Skeletal muscle satellite cell (primary cell): ENCODE results near the gene BICD1.

Experiments
- H3K27me3 ChIP-seq: 2 replicates; pipeline ENCODE4 v1.7.0; 2013; ENCODE audit warnings: low read length; ENCODE audit not compliant: control insufficient read depth, insufficient read depth
- H3K36me3 ChIP-seq: 2 replicates; pipeline ENCODE4 v1.7.0; 2013; ENCODE audit warnings: mild to moderate bottlenecking, control low read depth, low read length; ENCODE audit not compliant: insufficient read depth
- H3K4me1 ChIP-seq: 2 replicates; pipeline ENCODE4 v1.7.0; 2013; ENCODE audit warnings: low read length; ENCODE audit not compliant: control insufficient read depth, insufficient read depth
- H3K4me2 ChIP-seq: 2 replicates; pipeline ENCODE4 v1.7.0; 2013; ENCODE audit warnings: mild to moderate bottlenecking, low read length
- H3K4me3 ChIP-seq: 2 replicates; pipeline ENCODE4 v1.7.0; 2013; ENCODE audit warnings: low read length
- H3K9ac ChIP-seq: 2 replicates; pipeline ENCODE4 v1.7.0; 2013; ENCODE audit warnings: mild to moderate bottlenecking, low read depth, low read length, moderate library complexity
- H3K9me3 ChIP-seq: replicated peaks from 2 replicates; pipeline ENCODE4 v1.7.0; 2013; ENCODE audit warnings: mild to moderate bottlenecking, control low read depth, low read length

The BICD1 gene

GRCh38 chr12:32148372-32148771 is 41.7 kb downstream of the BICD1 start:
- Histone ChIP-seq H3K9ac (no peak overlapping the region), H3K36me3 (no peaks in the 10 kb centered on the region), H3K4me1 (no peaks in the 10 kb centered on the region), H3K9me3 (no peaks in the 10 kb centered on the region), H3K27me3 (no peaks in the 10 kb centered on the region), H3K4me2 (no peak overlapping the region), H3K4me3 (no peak overlapping the region)

GRCh38 chr12:32149489-32149888 is 42.8 kb downstream of the BICD1 start:
- Histone ChIP-seq H3K9me3 (no peaks in the 10 kb centered on the region), H3K4me1 (no peaks in the 10 kb centered on the region), H3K27me3 (no peaks in the 10 kb centered on the region), H3K4me2 (no peak overlapping the region), H3K9ac (no peak overlapping the region), H3K4me3 (no peak overlapping the region), H3K36me3 (no peaks in the 10 kb centered on the region)

- Histone ChIP-seq H3K9me3 (no peaks in the 10 kb centered on the region), H3K36me3 (no peaks in the 10 kb centered on the region), H3K4me1 (no peaks in the 10 kb centered on the region), H3K4me3 (no peak overlapping the region), H3K4me2 (no peak overlapping the region), H3K27me3 (no peaks in the 10 kb centered on the region), H3K9ac (no peak overlapping the region)
These were observed 44.4 kb downstream of the BICD1 start for GRCh38 chr12:32151086-32151485.

- Histone ChIP-seq H3K9ac (no peak overlapping the region), H3K4me1 (no peaks in the 10 kb centered on the region), H3K9me3 (no peaks in the 10 kb centered on the region), H3K4me2 (no peak overlapping the region), H3K36me3 (no peaks in the 10 kb centered on the region), H3K27me3 (no peaks in the 10 kb centered on the region), H3K4me3 (no peak overlapping the region)
These were observed 44.9 kb downstream of the BICD1 start for GRCh38 chr12:32151552-32151951.

GRCh38 chr12:32155041-32155440 is 48.4 kb downstream of the BICD1 start:
- H3K4me1 ChIP-seq, result peaks cover 7% of the 10 kb centered on the region
- no peak overlapping the region for H3K4me2 ChIP-seq
- no peaks in the 10 kb centered on the region for H3K27me3 ChIP-seq
- H3K4me3 ChIP-seq, result no peak overlapping the region
- no peak overlapping the region for H3K9ac ChIP-seq
- H3K36me3 ChIP-seq, result no peaks in the 10 kb centered on the region
- H3K9me3 ChIP-seq, result no peaks in the 10 kb centered on the region

- Histone ChIP-seq H3K27me3 (no peaks in the 10 kb centered on the region), H3K9me3 (no peaks in the 10 kb centered on the region), H3K36me3 (no peaks in the 10 kb centered on the region), H3K9ac (no peak overlapping the region), H3K4me1 (peaks cover 10% of the 10 kb centered on the region), H3K4me3 (no peak overlapping the region), H3K4me2 (no peak overlapping the region)
These were observed 49.4 kb downstream of the BICD1 start for GRCh38 chr12:32155961-32156529.

- Histone ChIP-seq H3K36me3 (peaks cover 6% of the 10 kb centered on the region), H3K4me1 (peaks cover 10% of the 10 kb centered on the region), H3K4me3 (no peak overlapping the region), H3K27me3 (no peaks in the 10 kb centered on the region), H3K9me3 (no peaks in the 10 kb centered on the region), H3K4me2 (no peak overlapping the region), H3K9ac (no peak overlapping the region)
These were observed 51.9 kb downstream of the BICD1 start for GRCh38 chr12:32158525-32158924.

GRCh38 chr12:32159381-32159780 is 52.7 kb downstream of the BICD1 start:
- H3K27me3 ChIP-seq, result no peaks in the 10 kb centered on the region

GRCh38 chr12:32159925-32160324 is 53.3 kb downstream of the BICD1 start:
- no peaks in the 10 kb centered on the region for H3K27me3 ChIP-seq
- H3K9me3 ChIP-seq, result no peaks in the 10 kb centered on the region
- peaks cover 10% of the 10 kb centered on the region for H3K4me1 ChIP-seq
- peaks cover 8% of the 10 kb centered on the region for H3K36me3 ChIP-seq
- peak overlapping the region; percentile 9 for H3K4me2 ChIP-seq
- no peak overlapping the region for H3K9ac ChIP-seq
- no peak overlapping the region for H3K4me3 ChIP-seq

More at GRCh38 chr12:32159381-32159780, 52.7 kb downstream of the BICD1 start:
- peak overlapping the region; percentile 9 for H3K4me2 ChIP-seq
- H3K4me1 ChIP-seq, result peaks cover 10% of the 10 kb centered on the region
- no peak overlapping the region for H3K4me3 ChIP-seq
- no peak overlapping the region for H3K9ac ChIP-seq
- H3K9me3 ChIP-seq, result no peaks in the 10 kb centered on the region
- H3K36me3 ChIP-seq, result peaks cover 6% of the 10 kb centered on the region

GRCh38 chr12:32161058-32161457 is 54.4 kb downstream of the BICD1 start:
- H3K9me3 ChIP-seq, result no peaks in the 10 kb centered on the region
- H3K27me3 ChIP-seq, result no peaks in the 10 kb centered on the region
- H3K4me3 ChIP-seq, result no peak overlapping the region
- no peak overlapping the region for H3K9ac ChIP-seq
- H3K4me1 ChIP-seq, result peaks cover 10% of the 10 kb centered on the region
- H3K36me3 ChIP-seq, result peaks cover 8% of the 10 kb centered on the region
- no peak overlapping the region for H3K4me2 ChIP-seq

- Histone ChIP-seq H3K27me3 (no peaks in the 10 kb centered on the region), H3K4me3 (no peak overlapping the region), H3K9me3 (no peaks in the 10 kb centered on the region)
These were observed 56.9 kb downstream of the BICD1 start for GRCh38 chr12:32163596-32163995.

GRCh38 chr12:32166510-32166909 is 59.9 kb downstream of the BICD1 start:
- Histone ChIP-seq H3K9me3 (no peaks in the 10 kb centered on the region), H3K4me3 (no peak overlapping the region), H3K27me3 (no peaks in the 10 kb centered on the region), H3K4me2 (no peak overlapping the region), H3K4me1 (no peaks in the 10 kb centered on the region), H3K9ac (no peak overlapping the region), H3K36me3 (peaks cover 8% of the 10 kb centered on the region)

More at GRCh38 chr12:32163596-32163995, 56.9 kb downstream of the BICD1 start:
- Histone ChIP-seq H3K4me2 (no peak overlapping the region), H3K4me1 (peaks cover 10% of the 10 kb centered on the region), H3K36me3 (peaks cover 8% of the 10 kb centered on the region), H3K9ac (no peak overlapping the region)
